NB4 (cell line): ENCODE results near the gene RPTOR.

Source experiments
- CTCF ChIP-seq: IDR thresholded peaks from one replicate; pipeline ENCODE4 v1.5.1; 2012; ENCODE audit warnings: low read depth, low read length
- MYC ChIP-seq: IDR thresholded peaks from 2 replicates; pipeline ENCODE4 v1.6.1; 2011; ENCODE audit warnings: low read depth, low read length

GRCh38 chr17:80724775-80725266, 180.2 kb downstream of the RPTOR start:
- TF ChIP-seq CTCF (no peak), MYC (no peak)
